Activated CD8-positive, alpha-beta T cell treated with anti-CD3 and anti-CD28 coated beads for 36 hours (primary cell): ENCODE measurements around the gene SUOX. TPM values are rescaled to one million over a fixed set of nuclear protein-coding genes. Genes with fewer than 3 reads are reported as not detected.
A peak's percentile ranks its signal among the peaks of the same experiment; 100 is the strongest.
"Not testable (repeated sequence)": the region's sequence is repeated elsewhere in the genome, so short reads cannot be mapped to it uniquely, and the experiment has no call there.

Experiments used
- ATAC-seq: fragments of 200-7000 bp; cut with Tn5 transposase; one replicate; pipeline ENCODE4 v1.10.0; 2021; ENCODE audit warnings: mild to moderate bottlenecking, moderate library complexity
- CTCF ChIA-PET: fragments of 350-600 bp; sonication (Branson Sonifier 250); formaldehyde crosslinking; loops from one replicate; lab custom pipeline; 2021; ENCODE audit warnings: antibody characterized with exemption; lab: Charles Lee
- POLR2A ChIA-PET: fragments of 350-600 bp; sonication (Branson Sonifier 250); formaldehyde crosslinking; loops from one replicate; lab custom pipeline; 2021; ENCODE audit warnings: antibody characterized with exemption; lab: Charles Lee
- DNase-seq: peaks from one replicate; pipeline ENCODE4 v3.0.0-alpha.2; 2020
- H3K27ac Mint-ChIP-seq: one replicate; pipeline ENCODE4 v1.8.0; 2021; ENCODE audit warnings: mild to moderate bottlenecking, mixed read lengths
- H3K27me3 Mint-ChIP-seq: one replicate; pipeline ENCODE4 v1.8.0; 2021; ENCODE audit warnings: mixed read lengths
- H3K36me3 Mint-ChIP-seq: one replicate; pipeline ENCODE4 v1.8.0; 2021; ENCODE audit warnings: low read depth, mixed read lengths
- H3K4me1 Mint-ChIP-seq: one replicate; pipeline ENCODE4 v1.8.0; 2021; ENCODE audit warnings: low read depth, mixed read lengths
- H3K4me3 Mint-ChIP-seq: one replicate; pipeline ENCODE4 v1.8.0; 2021; ENCODE audit warnings: mild to moderate bottlenecking, moderate library complexity, mixed read lengths
- H3K9me3 Mint-ChIP-seq: one replicate; pipeline ENCODE4 v1.8.0; 2021; ENCODE audit warnings: mixed read lengths
- CTCF ChIP-seq: fragments of 200-600 bp; IDR thresholded peaks from one replicate; pipeline ENCODE4 v1.8.0; 2022; ENCODE audit warnings: antibody characterized with exemption, mild to moderate bottlenecking
- intact Hi-C: fragments of 100-400 bp; cut with micrococcal nuclease; formaldehyde crosslinking; loops from one replicate; pipeline ENCODE4 v1.10.0; 2022
- total RNA-seq, 2 experiments: library from RNA; stranded (reverse); gene quantifications; one replicate each; pipeline ENCODE4 v1.2.3, GENCODE V29; 2021

The SUOX gene
- total RNA-seq, 2 experiments from 2014 or later: 4.6 to 6.2 TPM

- DNase-seq (no peak), ATAC-seq (no peak)
- peaks cover 57% of the 10 kb centered on the region for H3K4me1 Mint-ChIP-seq
- no peaks in the 10 kb centered on the region for H3K9me3 Mint-ChIP-seq
- intact Hi-C loops: no loop called here
- peak overlapping the region; percentile 43 for H3K27ac Mint-ChIP-seq
- H3K4me3 Mint-ChIP-seq: no peak overlapping the region
- POLR2A ChIA-PET: interaction anchor here (0.6 to 2.9 kb wide), 3 partner anchors 64 to 1105 kb away, joined by 3 to 12 read pairs (median 6); partner anchors contain the start of genes RAB5B and RPL41
- CTCF ChIA-PET: interaction anchor here (0.7 to 3.8 kb wide), 6 partner anchors 9 to 300 kb away, joined by 3 to 55 read pairs (median 13); partner anchors contain the start of gene SUOX
- peaks cover 44% of the 10 kb centered on the region for H3K36me3 Mint-ChIP-seq
- no peaks in the 10 kb centered on the region for H3K27me3 Mint-ChIP-seq
- TF ChIP-seq CTCF: no peak
These were observed 41.1 kb downstream of the SUOX start for GRCh38 chr12:56038022-56038655.

- no peaks in the 10 kb centered on the region for H3K9me3 Mint-ChIP-seq
- peak overlapping the region; percentile 84 for H3K4me3 Mint-ChIP-seq
- H3K27ac Mint-ChIP-seq: peak overlapping the region; percentile 86
- H3K4me1 Mint-ChIP-seq: peaks cover 53% of the 10 kb centered on the region
- H3K36me3 Mint-ChIP-seq: peaks cover 48% of the 10 kb centered on the region
- DNase-seq: peak; percentile 31
- intact Hi-C loops: loop anchor here (2.0 to 5.0 kb wide), 4 partner anchors 43 to 301 kb away; partner anchors contain the start of genes DGKA, RPL41, SUOX and ZC3H10
- H3K27me3 Mint-ChIP-seq: no peaks in the 10 kb centered on the region
- TF ChIP-seq CTCF: no peak
- ATAC-seq: peak; percentile 29
- ChIA-PET POLR2A (interaction anchor here (0.8 to 2.9 kb wide), 12 partner anchors 18 to 215 kb away, joined by 3 to 17 read pairs (median 4); partner anchors contain the start of genes RPL41 and SUOX), CTCF (interaction anchor here (0.7 to 3.8 kb wide), 16 partner anchors 11 to 311 kb away, joined by 3 to 55 read pairs (median 4); partner anchors contain the start of genes CD63, PA2G4, RAB5B and SUOX)
These were observed 43.1 kb downstream of the SUOX start for GRCh38 chr12:56040151-56040550.

- Mint-ChIP-seq H3K36me3 (peaks cover 42% of the 10 kb centered on the region), H3K4me1 (peaks cover 45% of the 10 kb centered on the region), H3K9me3 (no peaks in the 10 kb centered on the region), H3K27ac (peak overlapping the region; percentile 86), H3K27me3 (no peaks in the 10 kb centered on the region), H3K4me3 (peak overlapping the region; percentile 84)
- ChIA-PET POLR2A (interaction anchor here (0.6 to 2.9 kb wide), 13 partner anchors 19 to 247 kb away, joined by 3 to 17 read pairs (median 4); partner anchors contain the start of genes RPL41 and SUOX), CTCF (interaction anchor here (0.7 to 3.8 kb wide), 17 partner anchors 12 to 312 kb away, joined by 3 to 55 read pairs (median 3); partner anchors contain the start of genes CD63, PA2G4, RAB5B and SUOX)
- ATAC-seq (peak; percentile 2), DNase-seq (no peak)
- intact Hi-C loops: loop anchor here (2.0 to 5.0 kb wide), 4 partner anchors 44 to 302 kb away; partner anchors contain the start of genes DGKA, RPL41, SUOX and ZC3H10
- no peak for TF ChIP-seq CTCF
These were observed 44.0 kb downstream of the SUOX start for GRCh38 chr12:56040963-56041551.

- Mint-ChIP-seq H3K27ac (peak within 1 kb of the TSS; percentile 92), H3K4me3 (peak within 1 kb of the TSS; percentile 84), H3K36me3 (peaks cover 42% of the 10 kb centered on the region), H3K4me1 (peaks cover 52% of the 10 kb centered on the region), H3K9me3 (no peaks in the 10 kb centered on the region), H3K27me3 (no peaks in the 10 kb centered on the region)
- DNase-seq (peak; percentile 97), ATAC-seq (peak; percentile 90)
- POLR2A ChIA-PET: interaction anchor here (1.4 kb wide), 1 partner anchor 45 kb away, joined by 17 read pairs; the partner anchor contains the start of gene SUOX
- CTCF ChIA-PET: interaction anchor here (0.7 to 3.8 kb wide), 6 partner anchors 12 to 304 kb away, joined by 3 to 55 read pairs (median 12); partner anchors contain the start of genes PA2G4 and SUOX
- TF ChIP-seq CTCF: peak; percentile 57
- intact Hi-C loops: loop anchor here (2.0 to 5.0 kb wide), 5 partner anchors 45 to 303 kb away; partner anchors contain the start of genes DGKA, RPL41, SUOX and ZC3H10
These were observed 44.7 kb downstream of the SUOX start, which contains the start of gene RPS26 for GRCh38 chr12:56041552-56042429. Gene RPS26 (plus strand): TSS chr12:56041918. CDS start chr12:56042167, 249 bp downstream.

- H3K27me3 Mint-ChIP-seq, POLR2A ChIA-PET, DNase-seq, ATAC-seq, CTCF ChIA-PET, H3K9me3 Mint-ChIP-seq: not testable (repeated sequence)
- H3K36me3 Mint-ChIP-seq: peaks cover 44% of the 10 kb centered on the region
- intact Hi-C loops: loop anchor here (2.0 to 5.0 kb wide), 2 partner anchors 60 to 75 kb away; partner anchors contain the start of genes RPL41 and ZC3H10
- peaks cover 50% of the 10 kb centered on the region for H3K4me1 Mint-ChIP-seq
- peak overlapping the region; percentile 92 for H3K27ac Mint-ChIP-seq
- H3K4me3 Mint-ChIP-seq: peak overlapping the region; percentile 84
These were observed 45.3 kb downstream of the SUOX start for GRCh38 chr12:56042430-56042813.
